GM18907 (cell line): Measurements from ENCODE around the gene LRRC37B.
"Not testable (repeated sequence)": the region's sequence is repeated elsewhere in the genome, so short reads cannot be mapped to it uniquely, and the experiment has no call there.

ENCODE experiments used
- ATAC-seq: cut with Tn5 transposase; IDR thresholded peaks from one replicate; pipeline ENCODE4 v1.9.1; 2021; ENCODE audit warnings: mild to moderate bottlenecking, moderate library complexity; ENCODE audit not compliant: unreplicated experiment

Gene LRRC37B

GRCh38 chr17:32006957-32007462, at the start of gene LRRC37B:
Gene LRRC37B, plus strand, starts transcription at chr17:32007383. Its CDS starts 14,010 bp downstream, at chr17:32021393.
- ATAC-seq, result peak; percentile 83

- not testable (repeated sequence) for ATAC-seq
Observed at GRCh38 chr17:31964131-31964530, 43.1 kb upstream of the LRRC37B start.

GRCh38 chr17:31967648-31968047, 39.5 kb upstream of the LRRC37B start:
- no peak for ATAC-seq

GRCh38 chr17:31970416-31970815, 36.8 kb upstream of the LRRC37B start:
- not testable (repeated sequence) for ATAC-seq

GRCh38 chr17:31974269-31975071, 32.7 kb upstream of the LRRC37B start:
- not testable (repeated sequence) for ATAC-seq

GRCh38 chr17:31975391-31975790, 31.8 kb upstream of the LRRC37B start:
- ATAC-seq, result not testable (repeated sequence)

GRCh38 chr17:31991821-31992220, 15.4 kb upstream of the LRRC37B start:
- ATAC-seq, result not testable (repeated sequence)

GRCh38 chr17:31997005-31997404, 10.2 kb upstream of the LRRC37B start:
- ATAC-seq, result no peak

- peak; percentile 50 for ATAC-seq
Observed at GRCh38 chr17:32007463-32008298, 498 bp downstream of the LRRC37B start.

GRCh38 chr17:32009262-32009542, 2.0 kb downstream of the LRRC37B start:
- ATAC-seq, result no peak

- no peak for ATAC-seq
Observed at GRCh38 chr17:32010114-32010513, 2.9 kb downstream of the LRRC37B start.

GRCh38 chr17:32015245-32016013, 8.2 kb downstream of the LRRC37B start:
- ATAC-seq, result no peak

GRCh38 chr17:32016231-32016630, 9.0 kb downstream of the LRRC37B start:
- no peak for ATAC-seq

GRCh38 chr17:32019228-32019627, 12.0 kb downstream of the LRRC37B start:
- no peak for ATAC-seq

- ATAC-seq, result no peak
Observed at GRCh38 chr17:32020943-32021614, 13.9 kb downstream of the LRRC37B start.

- no peak for ATAC-seq
Observed at GRCh38 chr17:32021615-32021955, 14.4 kb downstream of the LRRC37B start.

- ATAC-seq, result not testable (repeated sequence)
Observed at GRCh38 chr17:32022554-32022953, 15.4 kb downstream of the LRRC37B start.

GRCh38 chr17:32027271-32027670, 20.1 kb downstream of the LRRC37B start:
- ATAC-seq, result not testable (repeated sequence)

- no peak for ATAC-seq
Observed at GRCh38 chr17:32033223-32033622, 26.0 kb downstream of the LRRC37B start.

- ATAC-seq, result not testable (repeated sequence)
Observed at GRCh38 chr17:32033812-32034211, 26.6 kb downstream of the LRRC37B start.

- not testable (repeated sequence) for ATAC-seq
Observed at GRCh38 chr17:32040246-32040645, 33.1 kb downstream of the LRRC37B start.
